HG03460 (cell line): ENCODE measurements around the gene EPAS1.

Experiments
- ATAC-seq: cut with Tn5 transposase; IDR thresholded peaks from one replicate; pipeline ENCODE4 v1.9.1; 2021; ENCODE audit not compliant: unreplicated experiment

Gene EPAS1

GRCh38 chr2:46319711-46320110 is 22.5 kb downstream of the EPAS1 start:
- ATAC-seq: no peak

GRCh38 chr2:46320141-46320567 is 22.9 kb downstream of the EPAS1 start:
- no peak for ATAC-seq

GRCh38 chr2:46323730-46324129 is 26.5 kb downstream of the EPAS1 start:
- ATAC-seq: no peak

GRCh38 chr2:46325182-46325928 is 28.1 kb downstream of the EPAS1 start:
- ATAC-seq: no peak

- ATAC-seq: no peak
These were observed 29.2 kb downstream of the EPAS1 start for GRCh38 chr2:46326231-46326980.

GRCh38 chr2:46327627-46328026 is 30.4 kb downstream of the EPAS1 start:
- ATAC-seq: no peak

- ATAC-seq: no peak
These were observed 31.1 kb downstream of the EPAS1 start for GRCh38 chr2:46328291-46328690.

- no peak for ATAC-seq
These were observed 31.6 kb downstream of the EPAS1 start for GRCh38 chr2:46328829-46329228.

- no peak for ATAC-seq
These were observed 32.1 kb downstream of the EPAS1 start for GRCh38 chr2:46329340-46329739.

- ATAC-seq: no peak
These were observed 32.9 kb downstream of the EPAS1 start for GRCh38 chr2:46329803-46330775.

GRCh38 chr2:46331109-46331766 is 34.0 kb downstream of the EPAS1 start:
- no peak for ATAC-seq

- ATAC-seq: no peak
These were observed 35.6 kb downstream of the EPAS1 start for GRCh38 chr2:46332686-46333281.

GRCh38 chr2:46333912-46334311 is 36.7 kb downstream of the EPAS1 start:
- ATAC-seq: no peak

GRCh38 chr2:46334389-46335271 is 37.4 kb downstream of the EPAS1 start:
- no peak for ATAC-seq

GRCh38 chr2:46335391-46336282 is 38.4 kb downstream of the EPAS1 start:
- no peak for ATAC-seq

GRCh38 chr2:46336283-46336959 is 39.2 kb downstream of the EPAS1 start:
- ATAC-seq: no peak

GRCh38 chr2:46337208-46337994 is 40.2 kb downstream of the EPAS1 start:
- no peak for ATAC-seq
